Measurements from ENCODE around the gene NAMPT.
"Not testable (repeated sequence)": the region's sequence is repeated elsewhere in the genome, so short reads cannot be mapped to it uniquely, and the experiment has no call there.

Gene NAMPT

DNA sequence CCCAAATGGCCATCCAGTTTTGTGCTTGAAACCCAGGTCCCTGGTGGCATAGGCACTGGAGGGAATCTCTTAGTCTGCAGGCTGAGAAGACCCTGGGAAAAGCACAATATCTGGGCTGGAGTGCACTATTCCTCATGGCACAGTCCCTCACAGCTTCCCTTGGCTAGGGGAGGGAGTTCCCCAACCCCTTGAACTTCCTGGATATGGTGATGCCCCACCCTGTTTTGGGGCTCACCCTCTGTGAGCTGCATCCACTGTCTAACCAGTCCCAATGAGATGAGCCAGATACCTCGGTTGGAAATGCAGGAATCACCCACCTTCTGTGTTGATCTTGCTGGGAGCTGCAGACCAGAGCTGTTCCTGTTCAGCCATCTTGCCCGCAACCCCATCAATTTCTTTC lies 19.8 kb upstream of the NAMPT start:
- no peak for DNase-seq (ENCODE audit: low read depth, low spot score)

GRCh38 chr7:106298631-106299030 lies 13.8 kb upstream of the NAMPT start:
- DNase-seq (ENCODE audit: low read depth, low spot score), result not testable (repeated sequence)

DNA sequence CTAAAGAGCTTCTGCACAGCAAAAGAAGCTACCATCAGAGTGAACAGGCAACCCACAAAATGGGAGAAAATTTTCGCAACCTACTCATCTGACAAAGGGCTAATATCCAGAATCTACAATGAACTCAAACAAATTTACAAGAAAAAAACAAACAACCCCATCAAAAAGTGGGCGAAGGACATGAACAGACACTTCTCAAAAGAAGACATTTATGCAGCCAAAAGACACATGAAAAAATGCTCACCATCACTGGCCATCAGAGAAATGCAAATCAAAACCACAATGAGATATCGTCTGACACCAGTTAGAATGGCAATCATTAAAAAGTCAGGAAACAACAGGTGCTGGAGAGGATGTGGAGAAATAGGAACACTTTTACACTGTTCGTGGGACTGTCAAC lies 13.4 kb upstream of the NAMPT start:
- not testable (repeated sequence) for DNase-seq (ENCODE audit: low read depth, low spot score)

GRCh38 chr7:106294334-106294733 lies 9.6 kb upstream of the NAMPT start:
- no peak for DNase-seq (ENCODE audit: low read depth, low spot score)

DNA sequence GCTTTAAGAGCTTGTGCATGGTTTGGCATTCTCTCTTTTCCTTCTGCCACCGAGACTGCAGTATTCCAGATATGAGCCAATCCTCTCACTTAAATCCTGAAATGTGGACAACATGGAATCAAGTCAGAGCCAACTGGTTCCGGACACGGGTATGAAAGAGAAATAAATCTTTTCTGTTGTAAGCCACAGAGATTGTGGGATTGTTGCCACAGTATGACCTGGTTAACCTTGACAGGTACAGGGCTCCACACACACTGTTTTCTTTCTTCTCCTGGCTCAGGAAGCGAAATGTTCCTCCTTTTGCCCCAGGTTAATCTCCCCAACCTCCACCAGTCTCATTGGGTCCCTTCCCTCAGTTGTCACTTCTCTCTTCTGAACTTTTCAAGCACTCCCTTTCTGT lies 6.5 kb upstream of the NAMPT start:
- DNase-seq (ENCODE audit: low read depth, low spot score), result no peak

DNA sequence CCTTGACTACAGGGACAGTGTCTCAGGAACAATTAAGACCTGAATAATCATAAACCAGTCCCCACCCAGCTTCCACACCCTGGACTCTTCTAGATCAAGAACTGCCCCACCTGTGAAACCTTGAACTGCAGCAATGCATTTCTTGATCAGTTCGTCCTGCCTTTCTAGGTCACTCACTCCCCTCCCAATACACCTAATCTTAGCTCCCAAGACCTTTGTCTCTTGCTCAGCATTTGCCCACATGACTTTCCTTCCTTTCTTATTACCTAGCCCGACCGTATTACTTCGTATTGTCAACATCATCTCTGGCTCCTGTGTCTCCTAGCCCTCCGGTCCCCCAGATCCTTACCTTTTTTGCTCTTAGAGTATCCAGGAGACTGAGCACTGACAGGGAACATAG lies 5.5 kb upstream of the NAMPT start:
- no peak for DNase-seq (ENCODE audit: low read depth, low spot score)

DNA sequence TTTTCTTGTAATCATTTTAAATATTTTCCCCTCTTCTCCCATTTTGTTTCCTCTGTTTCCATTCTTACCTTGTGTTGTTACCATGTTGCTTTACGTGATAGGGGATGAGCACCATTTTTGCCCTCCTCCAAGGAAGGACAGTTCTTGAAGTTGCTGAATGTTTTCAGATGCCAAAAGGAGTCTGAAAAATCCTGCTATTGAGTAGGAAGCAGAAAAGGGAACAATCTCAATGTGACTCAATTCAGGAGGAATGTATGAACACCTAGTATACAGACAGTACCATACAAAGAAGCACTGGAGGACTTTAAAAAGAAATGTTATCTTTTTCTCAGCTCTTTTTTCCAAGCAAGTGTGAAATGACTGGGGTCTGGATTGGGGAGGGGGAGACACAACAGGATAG lies 5.1 kb upstream of the NAMPT start:
- DNase-seq (ENCODE audit: low read depth, low spot score), result no peak

DNA sequence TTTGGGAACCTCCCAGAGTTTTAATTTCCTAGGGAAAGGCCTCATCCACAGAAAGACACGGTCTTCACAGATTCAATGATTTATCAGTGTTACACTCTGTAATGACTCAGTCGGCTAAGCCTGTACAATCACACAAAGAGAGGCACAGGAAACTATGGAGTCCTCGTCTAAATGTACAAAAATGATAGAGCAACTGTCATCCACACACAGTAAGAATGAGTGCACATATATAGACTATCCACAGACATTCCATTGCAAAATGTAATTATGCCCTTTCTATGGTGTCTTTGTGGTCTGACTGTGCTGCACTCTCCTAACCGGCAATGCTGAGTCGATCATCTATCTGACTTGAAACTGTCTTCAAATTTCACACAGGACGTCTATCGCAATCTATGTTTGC lies 3.5 kb upstream of the NAMPT start:
- no peak for DNase-seq (ENCODE audit: low read depth, low spot score)

GRCh38 chr7:106287786-106288185 lies 3.0 kb upstream of the NAMPT start:
- no peak for DNase-seq (ENCODE audit: low read depth, low spot score)

DNA sequence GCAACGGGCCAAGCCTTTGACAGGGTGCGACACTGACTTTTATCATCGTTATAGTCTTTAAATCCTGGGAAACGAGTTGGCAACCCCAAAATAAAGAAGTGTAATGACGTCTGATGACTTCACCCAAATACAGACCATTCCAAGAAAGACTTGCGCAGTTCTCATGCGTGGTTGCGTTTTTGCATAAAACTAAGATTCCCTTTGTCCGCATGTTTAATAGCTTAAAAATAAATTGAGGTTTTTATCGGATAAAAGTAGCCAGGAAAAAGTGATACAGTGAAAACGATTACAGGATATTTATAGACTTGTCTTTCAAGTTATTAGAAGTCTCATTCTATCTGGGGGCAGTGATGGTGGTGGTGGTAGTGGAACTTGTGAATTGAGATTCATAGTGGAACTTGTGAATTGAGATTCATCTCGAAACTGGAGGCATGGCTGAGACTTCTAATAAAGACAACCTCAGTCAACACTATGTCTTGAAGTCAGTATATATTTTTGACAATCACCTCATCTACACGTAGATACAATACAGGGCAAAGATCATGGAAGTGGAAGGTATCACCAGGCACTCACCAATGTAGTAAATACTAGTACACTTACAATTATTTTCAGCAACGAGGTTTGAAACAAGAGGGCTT lies 1.2 kb upstream of the NAMPT start:
- DNase-seq (ENCODE audit: low read depth, low spot score), result no peak

GRCh38 chr7:106285051-106285854 lies 470 bp upstream of the NAMPT start:
- peak; percentile 97 for DNase-seq (ENCODE audit: low read depth, low spot score)

GRCh38 chr7:106283831-106284713 lies 711 bp downstream of the NAMPT start:
- no peak for DNase-seq (ENCODE audit: low read depth, low spot score)

DNA sequence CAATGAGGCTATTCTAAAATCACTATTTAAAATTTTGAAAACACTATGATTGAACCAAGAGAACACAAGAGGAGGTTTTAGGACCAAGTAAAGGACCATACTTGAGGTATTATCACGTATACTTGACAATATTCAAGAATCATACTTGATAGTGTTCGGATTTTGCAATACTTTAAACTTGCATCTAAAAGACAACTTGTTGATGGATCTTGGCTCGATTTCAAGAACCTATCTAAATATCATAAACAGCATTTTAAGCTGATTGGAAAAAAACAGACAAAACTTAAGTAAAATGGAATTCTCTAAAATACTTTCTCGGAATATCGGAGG lies 1.3 kb downstream of the NAMPT start:
- DNase-seq (ENCODE audit: low read depth, low spot score), result no peak

DNA sequence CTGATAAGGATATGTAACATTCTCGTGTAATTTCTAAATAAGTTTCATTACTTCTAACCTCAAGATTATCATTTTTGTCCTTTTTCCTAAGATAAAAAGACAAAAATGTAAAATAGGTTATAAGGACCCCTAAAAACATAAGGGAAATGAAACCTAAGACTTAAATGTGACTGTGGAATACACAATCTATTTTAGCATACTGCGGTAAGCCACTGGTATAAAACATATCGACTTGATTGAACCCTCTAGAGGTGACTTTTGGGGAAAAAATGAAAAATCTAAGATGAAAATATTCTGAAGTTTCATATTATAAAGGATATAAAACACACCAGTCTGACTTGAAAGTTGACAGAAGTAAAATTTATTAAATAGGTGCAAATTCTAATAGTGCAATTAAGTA lies 1.9 kb downstream of the NAMPT start:
- DNase-seq (ENCODE audit: low read depth, low spot score), result no peak

DNA sequence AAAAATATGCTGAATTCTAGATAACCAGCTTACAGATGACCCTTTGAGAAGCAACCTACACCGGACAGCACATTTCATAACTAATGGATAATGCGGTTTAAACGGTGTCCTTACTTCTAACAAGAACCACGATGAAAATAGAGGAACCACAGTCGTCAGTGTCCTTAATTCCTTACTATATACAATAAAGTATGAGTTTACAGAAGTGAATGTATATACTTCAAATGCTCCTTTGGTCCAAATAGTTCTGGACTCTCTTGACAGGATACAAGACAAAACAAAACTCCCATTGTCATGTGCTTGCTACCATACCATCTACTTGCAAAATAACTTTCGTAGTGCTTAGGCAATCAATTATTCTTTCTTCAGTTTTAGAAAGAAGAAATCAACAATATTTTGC lies 2.4 kb downstream of the NAMPT start:
- DNase-seq (ENCODE audit: low read depth, low spot score), result no peak

GRCh38 chr7:106281585-106282318 lies 3.0 kb downstream of the NAMPT start:
- DNase-seq (ENCODE audit: low read depth, low spot score), result no peak

GRCh38 chr7:106281127-106281526 lies 3.7 kb downstream of the NAMPT start:
- DNase-seq (ENCODE audit: low read depth, low spot score), result no peak

- DNase-seq (ENCODE audit: low read depth, low spot score), result no peak
These were observed 5.2 kb downstream of the NAMPT start for GRCh38 chr7:106279425-106280197.

GRCh38 chr7:106278695-106279094 lies 6.1 kb downstream of the NAMPT start:
- no peak for DNase-seq (ENCODE audit: low read depth, low spot score)

DNA sequence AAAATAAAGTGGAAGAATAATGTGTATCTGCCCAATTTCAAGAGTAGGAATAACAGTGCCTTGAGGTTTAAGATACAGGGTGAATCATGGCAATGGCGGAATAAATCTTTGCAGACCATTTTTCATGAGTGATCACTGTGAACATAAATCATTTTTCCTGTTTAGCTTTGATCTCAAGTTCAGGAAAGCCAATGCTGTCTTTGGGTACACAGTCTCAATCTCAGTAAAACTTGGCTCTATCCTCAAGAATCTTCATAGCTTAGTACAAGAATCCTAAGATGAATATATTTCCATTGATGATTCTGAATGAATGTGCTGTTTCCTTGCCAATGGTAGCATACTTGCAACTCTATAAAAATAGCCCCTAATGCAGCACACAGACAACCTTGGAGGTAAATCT lies 6.8 kb downstream of the NAMPT start:
- no peak for DNase-seq (ENCODE audit: low read depth, low spot score)

DNA sequence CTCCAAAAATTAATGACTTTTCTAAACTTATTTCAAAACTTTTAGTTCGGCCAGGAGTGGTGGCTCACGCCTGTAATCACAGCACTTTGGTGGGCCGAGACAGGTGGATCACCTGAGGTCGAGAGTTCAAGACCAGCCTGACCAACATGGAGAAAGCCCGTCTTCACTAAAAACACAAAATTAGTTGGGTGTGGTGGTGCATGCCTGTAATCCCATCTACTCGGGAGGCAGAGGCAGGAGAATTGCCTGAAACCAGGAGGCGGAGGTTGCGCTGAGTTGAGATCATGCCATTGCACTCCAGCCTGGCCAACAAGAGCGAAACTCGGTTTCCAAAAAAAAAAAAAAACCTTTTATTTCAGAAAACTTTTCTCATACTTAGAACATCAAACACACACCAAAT lies 8.3 kb downstream of the NAMPT start:
- DNase-seq (ENCODE audit: low read depth, low spot score), result no peak

All from brain pericyte (primary cell).